Measurements from ENCODE around the gene PVALEF. TPM values are rescaled to one million over a fixed set of nuclear protein-coding genes. Genes with fewer than 3 reads are reported as not detected.

PVALEF gene
- total RNA-seq, 1 donor from 2014 or later, result not detected

Small RNAs within 50 kb of the gene (microRNA-seq; reads per million reads assigned to microRNA genes)
- gene MIR1250 (ENCODE audit: borderline number of aligned reads) (not detected), gene MIR3065 (ENCODE audit: borderline number of aligned reads) (not detected), gene MIR338 (ENCODE audit: borderline number of aligned reads) (not detected), gene MIR657 (ENCODE audit: borderline number of aligned reads) (not detected)

Other genes with a start within 250 kb of the PVALEF start
- gene CHMP6, start 173.7 kb upstream of the PVALEF start, total RNA-seq, result 27.6 to 33.0 TPM (median 28.4 TPM) in 3 replicates
- gene BAIAP2, start 130.4 kb upstream of the PVALEF start, total RNA-seq, result 28.9 to 43.6 TPM (median 29.5 TPM) in 3 replicates
- 0.48 to 0.67 TPM (median 0.51 TPM) in 3 replicates for gene AATK, start 714 bp downstream of the PVALEF start, total RNA-seq
- 8.2 to 9.6 TPM (median 8.5 TPM) in 3 replicates for gene CEP131, start 57.5 kb downstream of the PVALEF start, total RNA-seq
- 27.1 to 29.0 TPM (median 27.6 TPM) in 3 replicates for gene TEPSIN, start 73.5 kb downstream of the PVALEF start, total RNA-seq
- gene NDUFAF8, start 73.8 kb downstream of the PVALEF start, total RNA-seq, result 36.1 to 58.9 TPM (median 39.7 TPM) in 3 replicates
- gene SLC38A10, start 129.8 kb downstream of the PVALEF start, total RNA-seq, result 115 to 147 TPM (median 116 TPM) in 3 replicates
- 20.6 to 32.3 TPM (median 22.7 TPM) in 3 replicates for gene BAHCC1, start 229.9 kb downstream of the PVALEF start, total RNA-seq

All from chondrocyte (in vitro differentiated cells).